ENCODE measurements around the gene ADCY2.

DNA sequence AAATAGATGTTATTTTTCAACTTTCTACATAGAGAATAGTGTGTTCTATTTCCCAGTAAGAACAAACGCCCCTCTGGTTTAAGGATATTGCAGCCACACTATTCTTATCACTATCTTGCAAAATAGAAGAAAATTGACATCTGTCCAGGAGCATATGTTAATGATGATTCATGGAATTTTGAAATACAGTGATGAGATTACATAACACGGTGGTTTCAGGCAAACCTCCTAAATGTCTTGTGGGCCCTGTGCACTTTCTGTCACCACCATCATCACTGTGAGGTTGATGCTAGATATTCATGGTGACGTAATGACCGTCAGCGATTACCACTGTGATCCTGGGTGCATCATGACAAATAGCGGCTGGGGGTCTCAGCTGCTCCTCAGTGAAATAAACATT is 406.9 kb downstream of the ADCY2 start:
- TF ChIP-seq POLR2A (IDR thresholded peaks at IDR 0.05; ENCODE audit: low read length) (no peak), GATA1 (IDR thresholded peaks at IDR 0.05; ENCODE audit: low read depth, low read length) (no peak)
